ENCODE data around the gene BIRC6.

DNA sequence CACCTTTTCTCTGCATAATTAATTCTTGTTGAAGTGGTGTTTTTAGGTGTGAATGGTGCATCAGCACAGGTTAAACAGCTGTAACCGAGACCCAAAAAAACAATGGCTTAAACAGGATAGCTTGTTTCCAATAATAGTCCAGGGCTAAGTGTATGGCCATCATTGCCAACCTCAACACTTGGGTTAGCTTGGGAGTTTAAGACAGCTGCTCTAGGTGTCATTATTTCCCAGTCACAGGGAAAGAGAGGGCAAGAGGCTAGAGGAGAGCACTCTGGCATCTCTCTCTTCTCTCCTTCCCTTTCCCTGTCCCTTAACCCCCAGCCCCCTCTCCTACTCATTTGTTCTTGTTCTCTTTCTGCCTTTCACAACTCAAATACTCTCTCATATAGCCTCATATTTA lies 21.1 kb downstream of the BIRC6 start:
- TF ChIP-seq, protein P1, sequence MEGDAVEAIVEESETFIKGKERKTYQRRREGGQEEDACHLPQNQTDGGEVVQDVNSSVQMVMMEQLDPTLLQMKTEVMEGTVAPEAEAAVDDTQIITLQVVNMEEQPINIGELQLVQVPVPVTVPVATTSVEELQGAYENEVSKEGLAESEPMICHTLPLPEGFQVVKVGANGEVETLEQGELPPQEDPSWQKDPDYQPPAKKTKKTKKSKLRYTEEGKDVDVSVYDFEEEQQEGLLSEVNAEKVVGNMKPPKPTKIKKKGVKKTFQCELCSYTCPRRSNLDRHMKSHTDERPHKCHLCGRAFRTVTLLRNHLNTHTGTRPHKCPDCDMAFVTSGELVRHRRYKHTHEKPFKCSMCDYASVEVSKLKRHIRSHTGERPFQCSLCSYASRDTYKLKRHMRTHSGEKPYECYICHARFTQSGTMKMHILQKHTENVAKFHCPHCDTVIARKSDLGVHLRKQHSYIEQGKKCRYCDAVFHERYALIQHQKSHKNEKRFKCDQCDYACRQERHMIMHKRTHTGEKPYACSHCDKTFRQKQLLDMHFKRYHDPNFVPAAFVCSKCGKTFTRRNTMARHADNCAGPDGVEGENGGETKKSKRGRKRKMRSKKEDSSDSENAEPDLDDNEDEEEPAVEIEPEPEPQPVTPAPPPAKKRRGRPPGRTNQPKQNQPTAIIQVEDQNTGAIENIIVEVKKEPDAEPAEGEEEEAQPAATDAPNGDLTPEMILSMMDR (IDR thresholded peaks at IDR 0.05; ENCODE audit: insufficient read depth, low read length, poor library complexity, severe bottlenecking): no peak
- no peak for TF ChIP-seq EZH2phosphoT487 (conservative IDR thresholded peaks at IDR 0.05; ENCODE audit: low read length)
